Measurements from ENCODE around the gene MED13L.

Gene MED13L

DNA sequence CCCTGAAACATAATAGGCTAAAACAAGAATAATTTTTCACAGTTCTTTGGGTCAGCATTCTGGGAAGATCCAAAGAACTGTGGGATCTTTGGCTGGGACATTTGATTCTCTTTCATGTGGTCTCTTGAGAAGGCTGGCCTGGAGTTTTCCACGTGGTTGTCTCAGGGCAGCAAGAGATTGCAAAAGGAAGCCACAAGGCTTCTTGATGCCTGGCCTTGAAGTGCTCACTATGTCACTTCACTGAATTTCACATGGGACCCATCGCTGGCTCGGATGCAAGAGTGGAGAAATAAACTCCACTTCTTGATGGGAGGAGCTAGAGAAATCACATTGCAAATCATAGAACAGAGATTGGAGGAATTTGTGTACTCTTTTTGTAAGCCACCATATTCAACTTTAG is 343.4 kb downstream of the MED13L start:
- no peak for FAIRE-seq
- DNase-seq (ENCODE audit: insufficient read length, low spot score): no peak

DNA sequence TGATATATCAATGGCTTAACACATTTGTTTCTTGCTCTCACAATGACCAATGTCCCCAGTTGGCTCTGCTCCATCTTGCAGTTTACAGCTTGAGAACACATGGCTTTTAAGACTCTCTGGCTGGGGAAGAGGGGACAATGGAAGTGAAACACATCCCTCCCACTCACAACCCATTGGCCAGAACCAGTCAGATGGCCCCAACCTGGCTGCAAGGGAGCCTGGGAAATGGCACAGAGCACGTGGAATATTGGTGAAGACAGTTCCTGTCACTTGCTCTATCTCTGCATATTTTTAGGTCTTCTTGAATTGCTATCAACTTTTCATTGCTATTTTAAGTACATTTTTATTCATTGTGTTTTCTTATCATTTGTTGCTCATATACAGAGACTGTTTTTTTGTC is 345.4 kb downstream of the MED13L start:
- FAIRE-seq: no peak

DNA sequence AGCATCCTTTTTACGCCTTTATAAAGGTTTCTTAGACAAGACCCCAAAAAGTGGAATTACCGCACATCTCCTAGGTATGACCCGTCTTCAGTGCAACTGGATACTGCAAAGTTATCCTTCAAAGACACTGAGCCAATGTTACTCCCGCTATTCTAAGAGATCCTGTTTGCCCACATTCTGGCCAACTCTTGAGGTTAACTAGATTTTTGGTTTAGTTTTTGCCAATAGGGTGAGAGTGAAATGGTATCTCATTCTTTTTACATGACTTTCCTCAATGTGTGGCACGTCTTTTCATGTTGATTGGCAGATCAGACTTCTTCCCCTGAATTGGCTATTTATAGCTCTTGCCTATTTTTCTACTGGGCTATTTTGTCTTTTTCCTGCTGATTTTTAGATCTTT is 347.2 kb downstream of the MED13L start:
- FAIRE-seq (no peak), DNase-seq (ENCODE audit: insufficient read length, low spot score) (no peak)

More for the DNA sequence above, 345.4 kb downstream of the MED13L start:
- DNase-seq (ENCODE audit: insufficient read length, low spot score): no peak

DNA sequence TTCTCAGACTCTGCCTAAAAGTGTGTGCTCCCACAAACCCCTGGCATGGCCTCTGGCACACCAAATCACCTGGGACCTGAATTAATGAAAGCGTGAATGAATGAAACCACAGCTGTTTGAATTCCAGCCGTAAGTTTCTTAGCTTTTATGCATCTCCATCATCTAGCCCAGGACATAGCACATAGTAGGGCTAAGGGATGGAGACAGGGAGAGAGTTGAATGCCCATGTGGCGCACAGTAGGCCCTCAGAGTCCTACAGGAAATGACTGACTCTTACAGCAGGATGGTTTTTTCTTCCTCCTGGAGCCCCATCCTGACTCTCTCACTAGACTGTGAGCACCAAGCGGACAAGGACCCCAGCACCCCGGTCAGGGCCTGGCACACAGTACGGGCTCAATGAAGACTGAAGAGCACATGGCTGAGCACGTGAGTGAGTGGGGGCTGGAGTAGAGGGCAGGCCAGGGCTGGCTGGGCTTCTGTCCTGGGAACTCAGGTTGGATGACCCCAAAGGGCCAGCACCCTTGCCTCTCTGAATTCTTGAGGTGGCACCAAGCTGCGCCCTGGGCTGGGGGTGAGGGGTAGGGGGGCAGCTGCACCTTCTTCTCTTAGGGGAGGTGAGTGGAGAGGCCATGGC is 351.3 kb downstream of the MED13L start:
- FAIRE-seq (no peak), DNase-seq (ENCODE audit: insufficient read length, low spot score) (no peak)

DNA sequence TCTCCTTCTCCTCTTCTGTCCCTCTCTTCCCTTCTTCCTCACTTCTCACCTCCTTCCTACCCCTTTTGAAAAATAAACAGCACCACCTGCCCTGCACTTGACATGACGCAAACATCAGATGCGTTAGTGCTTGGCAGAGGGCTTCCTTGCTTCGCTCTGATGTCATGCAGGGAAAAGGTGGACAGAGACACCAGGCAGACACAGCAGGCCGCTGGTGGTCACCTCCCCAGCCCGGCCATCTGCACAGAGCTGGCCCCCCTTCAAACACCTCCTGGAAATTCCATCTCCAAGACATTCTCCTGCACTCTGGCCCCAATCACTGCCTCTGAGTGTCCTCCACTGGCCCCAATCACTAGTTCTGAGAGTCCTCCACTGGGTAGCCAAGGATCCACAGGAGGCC is 353.6 kb downstream of the MED13L start:
- no peak for FAIRE-seq
- no peak for DNase-seq (ENCODE audit: insufficient read length, low spot score)

DNA sequence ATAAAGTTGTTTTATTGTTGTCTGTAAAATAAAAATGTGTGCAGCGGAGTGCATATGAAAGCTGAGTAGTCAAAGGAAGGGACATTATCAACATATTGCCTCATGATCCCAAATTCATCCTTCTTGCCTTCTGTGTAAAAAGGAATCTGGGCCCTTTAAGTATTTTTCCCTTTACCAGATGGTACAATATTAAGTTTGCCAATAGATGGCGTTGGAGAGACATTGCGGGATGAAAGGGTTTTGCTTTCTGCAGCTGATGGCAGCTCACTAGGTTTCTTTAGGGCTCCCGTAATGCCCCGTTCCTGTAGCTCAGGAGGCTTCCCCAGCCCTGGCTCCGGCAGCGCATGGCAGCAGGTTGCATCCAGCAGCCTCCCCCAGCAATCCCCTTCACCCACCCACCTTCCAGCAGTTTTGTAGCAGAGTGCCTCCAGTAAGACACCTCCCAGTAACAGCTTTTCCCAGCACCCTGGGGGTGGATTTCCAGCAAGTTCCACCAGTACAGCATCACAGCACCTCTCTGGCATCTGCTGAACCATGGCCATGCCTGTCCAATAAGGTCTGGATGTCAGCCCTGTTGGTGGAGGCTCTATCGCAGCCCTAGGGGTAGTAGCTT is 354.4 kb downstream of the MED13L start:
- FAIRE-seq: no peak

DNA sequence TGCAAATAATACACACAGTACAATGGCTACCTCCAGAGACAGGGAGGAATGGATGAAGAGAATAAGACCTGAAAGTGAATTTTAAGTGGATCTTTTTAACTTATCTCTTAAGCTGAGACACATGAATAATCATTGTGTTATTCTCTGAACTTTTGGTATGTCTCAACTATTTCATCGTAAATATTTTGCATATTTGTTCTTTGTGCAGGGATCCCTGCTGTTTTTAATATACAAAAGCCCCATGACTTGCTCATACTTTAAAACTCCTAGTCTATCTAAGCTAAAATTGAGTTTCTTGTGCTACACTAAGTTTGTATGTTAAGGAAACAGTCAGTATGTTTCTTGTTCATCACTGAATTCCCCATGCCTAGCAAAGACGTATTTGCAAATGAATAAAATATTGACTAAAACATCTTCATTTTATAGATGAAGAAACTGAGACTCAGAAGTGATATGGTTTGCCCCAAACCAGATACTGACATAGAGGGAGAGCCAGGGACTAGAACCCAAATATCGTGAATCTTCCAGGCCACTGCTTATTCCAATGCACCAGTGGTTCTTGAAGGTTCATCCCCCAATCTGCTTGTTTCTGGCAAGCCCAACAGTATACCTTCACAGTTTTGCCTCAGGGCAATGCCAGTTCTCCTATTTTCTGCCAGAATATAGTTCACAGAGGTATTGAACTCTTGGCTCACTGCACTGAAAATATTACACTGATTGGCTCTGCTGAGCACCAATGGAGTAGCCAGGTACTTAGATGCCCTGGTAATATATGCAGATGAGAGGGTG is 356.9 kb downstream of the MED13L start:
- FAIRE-seq (no peak), DNase-seq (ENCODE audit: insufficient read length, low spot score) (no peak)

More for the DNA sequence above, 354.4 kb downstream of the MED13L start:
- no peak for DNase-seq (ENCODE audit: insufficient read length, low spot score)

DNA sequence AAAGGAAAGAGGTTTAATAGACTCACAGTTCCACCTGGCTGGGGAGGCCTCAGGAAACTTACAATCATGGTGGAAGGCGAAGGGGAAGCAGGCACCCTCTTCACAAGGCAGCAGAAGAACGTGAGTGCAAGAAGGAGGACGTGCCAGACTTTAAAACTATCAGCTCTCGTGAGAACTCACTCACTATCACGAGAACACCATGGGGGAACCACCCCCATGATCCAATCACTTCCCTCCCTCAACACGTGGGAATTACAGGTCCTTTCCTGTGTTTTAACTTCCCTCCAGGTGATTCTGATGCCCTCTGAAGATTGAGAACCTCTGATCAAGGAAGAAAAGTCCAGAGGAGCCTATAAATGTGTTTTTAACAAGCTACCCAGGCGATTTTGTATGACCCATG is 358.7 kb downstream of the MED13L start:
- DNase-seq (ENCODE audit: insufficient read length, low spot score) (no peak), FAIRE-seq (no peak)

DNA sequence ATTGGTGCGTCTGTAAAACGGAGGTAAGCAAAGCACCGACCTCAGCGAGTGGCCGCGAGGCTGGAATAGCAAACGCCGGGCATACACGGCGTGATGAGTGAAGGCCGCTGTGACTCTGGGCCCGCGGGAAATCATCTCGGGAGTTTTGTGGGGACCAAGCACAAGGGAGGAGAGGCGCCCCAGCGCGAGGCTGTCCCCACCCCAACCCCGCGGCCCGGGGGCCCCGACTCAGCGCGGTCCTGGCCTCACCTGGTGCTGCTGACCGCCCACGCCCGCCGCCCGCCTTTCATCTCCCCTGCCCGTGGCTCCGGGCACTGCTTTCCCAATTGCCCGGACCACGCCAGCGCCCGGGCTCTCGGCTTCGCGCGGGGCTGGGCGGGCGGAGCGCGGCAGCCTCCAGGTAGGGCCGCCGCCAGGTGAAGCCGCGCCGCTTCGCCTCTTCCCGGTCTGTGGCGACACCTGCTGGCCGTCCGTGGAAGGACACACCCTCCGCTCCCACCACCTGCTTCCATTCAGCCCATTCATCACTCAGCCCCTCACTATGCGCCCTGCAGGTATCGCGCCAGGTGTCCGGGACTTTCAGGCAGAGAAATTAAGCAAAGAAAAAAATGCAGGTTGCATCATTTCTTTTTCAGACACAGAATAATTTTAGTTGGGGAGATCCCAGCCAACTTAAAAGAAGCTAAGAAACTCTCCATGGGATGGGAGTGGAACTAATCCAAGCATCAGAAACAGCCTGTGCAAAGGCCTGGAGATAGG is 360.4 kb downstream of the MED13L start:
- peak; percentile 85 for FAIRE-seq
- peak; percentile 62 for DNase-seq (ENCODE audit: insufficient read length, low spot score)

DNA sequence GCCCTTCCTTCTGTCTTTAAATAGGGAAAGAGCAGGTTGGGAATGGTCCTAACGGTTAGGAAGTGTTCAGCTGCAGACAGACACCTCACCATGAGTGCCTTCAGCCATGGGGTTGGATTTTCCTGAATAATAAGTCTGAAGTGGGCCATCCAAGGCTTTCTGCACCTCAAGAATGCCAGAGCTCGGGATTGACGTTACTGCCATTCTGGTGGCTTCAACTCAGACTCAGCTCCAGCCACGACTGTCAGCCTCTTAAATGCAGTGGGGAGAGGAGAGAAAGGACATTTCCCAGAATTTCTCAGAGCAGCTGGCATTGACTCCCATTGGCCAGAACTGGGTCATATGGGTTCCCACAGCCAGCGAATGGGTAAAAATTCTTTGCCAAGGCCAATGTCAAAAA is 363.4 kb downstream of the MED13L start:
- DNase-seq (ENCODE audit: insufficient read length, low spot score) (no peak), FAIRE-seq (no peak)

DNA sequence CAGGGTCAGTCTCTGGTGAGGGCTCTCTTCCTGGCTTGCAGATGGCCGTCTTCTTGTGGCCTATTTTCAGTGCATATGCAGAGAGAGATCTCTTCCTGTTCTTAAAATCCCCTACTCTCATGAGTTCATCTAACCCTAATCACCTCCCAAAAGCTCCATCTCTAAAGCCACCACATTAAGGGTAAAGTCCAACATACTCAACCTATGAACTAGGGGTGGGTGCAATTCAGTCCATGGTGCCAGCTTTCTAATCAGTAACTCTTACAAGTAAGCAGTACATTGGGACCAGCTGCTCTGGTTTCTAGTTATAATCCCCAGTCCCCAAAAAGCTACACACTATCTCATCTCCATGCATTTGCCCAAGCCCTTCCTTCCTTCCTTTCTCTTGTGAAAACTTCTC is 365.1 kb downstream of the MED13L start:
- no peak for DNase-seq (ENCODE audit: insufficient read length, low spot score)
- FAIRE-seq: no peak

DNA sequence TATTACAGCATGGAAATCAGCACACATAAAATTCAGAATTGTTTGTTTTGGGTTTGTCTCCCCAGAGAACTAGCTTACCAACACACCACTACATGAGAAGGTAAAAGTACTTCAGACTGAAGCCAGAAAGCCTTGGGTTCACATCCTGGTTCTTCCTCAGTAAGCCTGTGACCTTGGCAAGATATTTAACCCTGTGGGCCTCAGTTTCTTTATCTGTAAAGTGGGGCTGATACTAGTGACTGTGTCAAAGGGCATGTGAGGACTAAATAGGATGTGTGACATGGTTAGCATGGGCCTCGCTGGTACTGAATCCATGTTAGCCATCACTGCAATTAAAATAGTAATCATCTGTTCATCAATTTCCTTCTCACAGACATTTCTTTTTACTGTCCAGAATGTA is 366.1 kb downstream of the MED13L start:
- DNase-seq (ENCODE audit: insufficient read length, low spot score) (no peak), FAIRE-seq (no peak)

DNA sequence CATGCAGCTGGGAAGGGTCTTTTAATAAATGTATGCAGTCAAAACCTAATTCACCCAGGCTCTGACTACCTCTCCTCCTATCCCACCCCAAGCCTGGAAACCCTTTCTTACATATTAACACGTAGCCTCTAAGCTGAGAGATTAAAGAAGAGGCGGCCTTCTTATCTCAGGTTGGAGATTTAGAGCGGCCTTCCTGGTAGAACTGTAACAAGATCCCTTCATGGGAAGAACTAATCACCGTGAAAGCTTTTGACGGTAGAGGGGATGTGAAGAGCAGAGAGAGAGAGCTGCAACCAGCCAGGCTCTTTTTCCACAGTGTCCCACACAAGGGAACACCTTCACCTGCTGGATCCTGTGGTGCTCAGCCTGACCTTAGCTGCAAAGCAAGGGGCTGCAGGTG is 367.4 kb downstream of the MED13L start:
- FAIRE-seq: no peak

More for the DNA sequence above, 367.4 kb downstream of the MED13L start:
- no peak for DNase-seq (ENCODE audit: insufficient read length, low spot score)

All from GM19239 (cell line).